Stimulated activated CD8-positive, alpha-beta memory T cell treated with anti-CD3 and anti-CD28 coated beads, Interleukin-4, amount 100 ng/mL, for 4 hours (primary cell): ENCODE results near the gene MRGPRX2.

Experiments
- DNase-seq, 2 donors: peaks; one replicate each; pipeline ENCODE4 v3.0.0-alpha.2; 2020; ENCODE audit warnings: low read depth in 2 of 2, low spot score in 1 of 2

MRGPRX2 gene

GRCh38 chr11:19060629-19061028, at the start of gene MRGPRX2:
Gene MRGPRX2 (minus strand): TSS chr11:19060717. CDS start chr11:19056402, 4,315 bp downstream.
- DNase-seq = no peak

GRCh38 chr11:19110295-19110694, 49.8 kb upstream of the MRGPRX2 start:
- no peak for DNase-seq

- no peak for DNase-seq
Observed at GRCh38 chr11:19107125-19107524, 46.6 kb upstream of the MRGPRX2 start.

- DNase-seq = no peak
Observed at GRCh38 chr11:19105011-19105410, 44.5 kb upstream of the MRGPRX2 start.

GRCh38 chr11:19102521-19102900, 42.0 kb upstream of the MRGPRX2 start:
- no peak for DNase-seq

- no peak for DNase-seq
Observed at GRCh38 chr11:19101796-19102520, 41.4 kb upstream of the MRGPRX2 start.

- no peak for DNase-seq
Observed at GRCh38 chr11:19100885-19101284, 40.4 kb upstream of the MRGPRX2 start.

- no peak for DNase-seq
Observed at GRCh38 chr11:19099093-19099492, 38.6 kb upstream of the MRGPRX2 start.

- DNase-seq = no peak
Observed at GRCh38 chr11:19094859-19095258, 34.3 kb upstream of the MRGPRX2 start.

GRCh38 chr11:19093976-19094375, 33.5 kb upstream of the MRGPRX2 start:
- DNase-seq = no peak

- DNase-seq = no peak
Observed at GRCh38 chr11:19092850-19093249, 32.3 kb upstream of the MRGPRX2 start.

- no peak for DNase-seq
Observed at GRCh38 chr11:19092342-19092741, 31.8 kb upstream of the MRGPRX2 start.

GRCh38 chr11:19091366-19091765, 30.8 kb upstream of the MRGPRX2 start:
- no peak for DNase-seq

GRCh38 chr11:19089421-19089820, 28.9 kb upstream of the MRGPRX2 start:
- no peak for DNase-seq

GRCh38 chr11:19088791-19089190, 28.3 kb upstream of the MRGPRX2 start:
- no peak for DNase-seq

- no peak for DNase-seq
Observed at GRCh38 chr11:19087658-19088057, 27.1 kb upstream of the MRGPRX2 start.

- DNase-seq = no peak
Observed at GRCh38 chr11:19084661-19085315, 24.3 kb upstream of the MRGPRX2 start.

GRCh38 chr11:19083166-19083565, 22.6 kb upstream of the MRGPRX2 start:
- DNase-seq = no peak

- no peak for DNase-seq
Observed at GRCh38 chr11:19080579-19080993, 20.1 kb upstream of the MRGPRX2 start.

GRCh38 chr11:19079643-19080440, 19.3 kb upstream of the MRGPRX2 start:
- no peak for DNase-seq

- DNase-seq = no peak
Observed at GRCh38 chr11:19077965-19078364, 17.4 kb upstream of the MRGPRX2 start.
